GM04503 (cell line): Measurements from ENCODE around the gene PIK3R6.

ENCODE experiments used
- DNase-seq: peaks from one replicate; pipeline ENCODE4 v3.0.0-alpha.2; 2012; ENCODE audit warnings: low read depth

PIK3R6 gene

GRCh38 chr17:8849311-8850041 lies 18.0 kb downstream of the PIK3R6 start:
- DNase-seq, result no peak

- no peak for DNase-seq
Measured at GRCh38 chr17:8847891-8848290, 19.6 kb downstream of the PIK3R6 start.

GRCh38 chr17:8846768-8847211 lies 20.7 kb downstream of the PIK3R6 start:
- DNase-seq, result no peak

- no peak for DNase-seq
Measured at GRCh38 chr17:8844229-8845218, 22.9 kb downstream of the PIK3R6 start.

GRCh38 chr17:8843344-8843743 lies 24.1 kb downstream of the PIK3R6 start:
- DNase-seq, result no peak

GRCh38 chr17:8841844-8842243 lies 25.6 kb downstream of the PIK3R6 start:
- no peak for DNase-seq

- no peak for DNase-seq
Measured at GRCh38 chr17:8839410-8839935, 28.0 kb downstream of the PIK3R6 start.

- DNase-seq, result no peak
Measured at GRCh38 chr17:8838551-8839095, 28.9 kb downstream of the PIK3R6 start.

- DNase-seq, result no peak
Measured at GRCh38 chr17:8837563-8838075, 29.9 kb downstream of the PIK3R6 start.

- no peak for DNase-seq
Measured at GRCh38 chr17:8836821-8837562, 30.5 kb downstream of the PIK3R6 start.

GRCh38 chr17:8835631-8836364 lies 31.7 kb downstream of the PIK3R6 start:
- no peak for DNase-seq

- no peak for DNase-seq
Measured at GRCh38 chr17:8835106-8835505, 32.4 kb downstream of the PIK3R6 start.

- no peak for DNase-seq
Measured at GRCh38 chr17:8832711-8833352, 34.6 kb downstream of the PIK3R6 start.

- no peak for DNase-seq
Measured at GRCh38 chr17:8831234-8831849, 36.1 kb downstream of the PIK3R6 start.

- DNase-seq, result no peak
Measured at GRCh38 chr17:8830141-8830540, 37.3 kb downstream of the PIK3R6 start.

- no peak for DNase-seq
Measured at GRCh38 chr17:8829036-8829941, 38.2 kb downstream of the PIK3R6 start.

GRCh38 chr17:8828517-8828875 lies 39.0 kb downstream of the PIK3R6 start:
- no peak for DNase-seq

GRCh38 chr17:8826808-8827435 lies 40.6 kb downstream of the PIK3R6 start:
- DNase-seq, result no peak
